Ishikawa (cell line): Measurements from ENCODE around the gene PTPN1.

Experiments
- CREB1 ChIP-seq: IDR thresholded peaks from 2 replicates; pipeline ENCODE4 v1.6.1; 2012; ENCODE audit warnings: low read depth
- EP300 ChIP-seq: IDR thresholded peaks from 2 replicates; pipeline ENCODE4 v1.6.1; 2012; ENCODE audit warnings: borderline replicate concordance
- FOXM1 ChIP-seq: IDR thresholded peaks from 2 replicates; pipeline ENCODE4 v1.6.1; 2012; ENCODE audit warnings: low read depth, borderline replicate concordance
- MAX ChIP-seq: IDR thresholded peaks from 2 replicates; pipeline ENCODE4 v1.6.1; 2012
- NFIC ChIP-seq: IDR thresholded peaks from 2 replicates; pipeline ENCODE4 v1.6.1; 2012
- TAF1 ChIP-seq: IDR thresholded peaks from 2 replicates; pipeline ENCODE4 v1.6.1; 2012; ENCODE audit warnings: low read depth, mild to moderate bottlenecking
- TEAD4 ChIP-seq: IDR thresholded peaks from 2 replicates; pipeline ENCODE4 v1.6.1; 2012
- YY1 ChIP-seq: IDR thresholded peaks from 2 replicates; pipeline ENCODE4 v1.6.1; 2012; ENCODE audit warnings: low read depth

GRCh38 chr20:50471231-50471630 is 39.0 kb upstream of the PTPN1 start:
- TF ChIP-seq EP300 (no peak), MAX (no peak), YY1 (no peak), TAF1 (no peak), FOXM1 (no peak), TEAD4 (no peak), NFIC (no peak), CREB1 (no peak)
